Subcutaneous adipose tissue (tissue), 4 donors: ENCODE measurements around the gene AP1M2. TPM values are rescaled to one million over a fixed set of nuclear protein-coding genes. Genes with fewer than 3 reads are reported as not detected.

Experiments
- CTCF ChIP-seq: fragments of 450-650 bp; IDR thresholded peaks from one replicate; pipeline ENCODE4 v1.5.1; 2016; ENCODE audit warnings: low read depth, mild to moderate bottlenecking, control low read depth, antibody characterized with exemption, moderate library complexity
- total RNA-seq, 4 donors: library from RNA; depleted of rRNA; stranded (reverse); fragments of >200 nt; gene quantifications; one replicate each; pipeline ENCODE4 v1.1.0, GENCODE V29; 2016

Gene AP1M2
- total RNA-seq, 4 donors from 2014 or later, result 0.51 TPM; not detected in 3

GRCh38 chr19:10555610-10555973 lies 31.5 kb downstream of the AP1M2 start:
- no peak for TF ChIP-seq CTCF

GRCh38 chr19:10554760-10555609 lies 32.1 kb downstream of the AP1M2 start:
- no peak for TF ChIP-seq CTCF

- TF ChIP-seq CTCF, result no peak
Measured at GRCh38 chr19:10553943-10554381, 33.1 kb downstream of the AP1M2 start.

GRCh38 chr19:10553087-10553667 lies 33.9 kb downstream of the AP1M2 start:
- TF ChIP-seq CTCF, result no peak

GRCh38 chr19:10552510-10553053 lies 34.5 kb downstream of the AP1M2 start:
- no peak for TF ChIP-seq CTCF

- TF ChIP-seq CTCF, result no peak
Measured at GRCh38 chr19:10551698-10552301, 35.3 kb downstream of the AP1M2 start.

- TF ChIP-seq CTCF, result no peak
Measured at GRCh38 chr19:10550336-10550735, 36.8 kb downstream of the AP1M2 start.
